GM23248 (cell line): ENCODE results near the gene TRERF1. TPM values are rescaled to one million over a fixed set of nuclear protein-coding genes. Genes with fewer than 3 reads are reported as not detected.

ENCODE experiments used
- DNase-seq: peaks from one replicate; pipeline ENCODE4 v3.0.0-alpha.2; 2015
- H2AFZ ChIP-seq: fragments of 200-600 bp; sonication (generic); 2 replicates; pipeline ENCODE4 v1.6.1; 2016; ENCODE audit warnings: antibody characterized with exemption
- H3F3A ChIP-seq: fragments of 200-600 bp; sonication (generic); 2 replicates; pipeline ENCODE4 v1.6.1; 2016; ENCODE audit warnings: mild to moderate bottlenecking, antibody characterized with exemption, mixed run types; ENCODE audit not compliant: insufficient read depth
- H3K27ac ChIP-seq: fragments of 200-600 bp; sonication (generic); 2 replicates; pipeline ENCODE4 v1.5.1; 2016; ENCODE audit warnings: mild to moderate bottlenecking
- H3K27me3 ChIP-seq: fragments of 200-600 bp; sonication (generic); replicated peaks from 2 replicates; pipeline ENCODE4 v1.6.1; 2016; ENCODE audit warnings: mild to moderate bottlenecking; ENCODE audit not compliant: insufficient read depth
- H3K36me3 ChIP-seq: fragments of 200-600 bp; sonication (generic); 2 replicates; pipeline ENCODE4 v1.6.1; 2016; ENCODE audit warnings: low read depth, mild to moderate bottlenecking
- H3K4me1 ChIP-seq: fragments of 200-600 bp; sonication (generic); 2 replicates; pipeline ENCODE4 v1.6.1; 2016; ENCODE audit warnings: mild to moderate bottlenecking; ENCODE audit not compliant: insufficient read depth
- H3K4me2 ChIP-seq: fragments of 200-600 bp; sonication (generic); one replicate; pipeline ENCODE4 v1.6.1; 2016; ENCODE audit warnings: mild to moderate bottlenecking; ENCODE audit not compliant: unreplicated experiment
- H3K4me3 ChIP-seq: fragments of 200-600 bp; sonication (generic); 2 replicates; pipeline ENCODE4 v1.5.1; 2016; ENCODE audit warnings: mild to moderate bottlenecking
- H3K79me2 ChIP-seq: fragments of 200-600 bp; sonication (generic); 2 replicates; pipeline ENCODE4 v1.6.1; 2016; ENCODE audit warnings: mild to moderate bottlenecking; ENCODE audit not compliant: insufficient read depth
- H3K9ac ChIP-seq: fragments of 200-600 bp; sonication (generic); 2 replicates; pipeline ENCODE4 v1.6.1; 2016; ENCODE audit warnings: mild to moderate bottlenecking
- H3K9me2 ChIP-seq: fragments of 200-600 bp; sonication (generic); 2 replicates; pipeline ENCODE4 v1.6.1; 2016; ENCODE audit warnings: mixed run types, mild to moderate bottlenecking, moderate library complexity; ENCODE audit not compliant: insufficient read depth
- H3K9me3 ChIP-seq: fragments of 200-600 bp; sonication (generic); one replicate; pipeline ENCODE4 v1.6.1; 2017; ENCODE audit warnings: low read depth
- H4K20me1 ChIP-seq: fragments of 200-600 bp; sonication (generic); 2 replicates; pipeline ENCODE4 v1.6.0; 2016; ENCODE audit not compliant: insufficient read depth
- EZH2 ChIP-seq: fragments of 200-600 bp; sonication (generic); IDR thresholded peaks from 2 replicates; pipeline ENCODE4 v1.6.1; 2018; ENCODE audit warnings: antibody characterized with exemption, mild to moderate bottlenecking; ENCODE audit not compliant: insufficient read depth, poor library complexity, severe bottlenecking
- EZH2phosphoT487 ChIP-seq: fragments of 200-600 bp; sonication (generic); IDR thresholded peaks from 2 replicates; pipeline ENCODE4 v1.6.1; 2018; ENCODE audit warnings: antibody characterized with exemption, moderate library complexity, mild to moderate bottlenecking, low read depth; ENCODE audit not compliant: insufficient read depth
- WGBS, 2 experiments: methylation state at CpG; one replicate each; pipeline ENCODE4 v1.1.6; 2015 to 2017; ENCODE audit warnings: low lambda C conversion rate in 2 of 2, low coverage in 1 of 2; ENCODE audit errors: missing lambda C conversion rate in 2 of 2; 5-methylcytosine and 5-hydroxymethylcytosine counted together
- in situ Hi-C: fragments of 300-500 bp; cut with MboI; formaldehyde crosslinking; loops from 2 replicates; pipeline ENCODE4 v1.15.0; 2020
- polyA plus RNA-seq: library from polyadenylated mRNA; unstranded; fragments of >200 nt; fragmentation: Nextera tagmentation; extraction: Ambion mirVana; gene quantifications from 2 replicates; pipeline ENCODE4 v1.2.1, GENCODE V29; 2016
- total RNA-seq: library from RNA; depleted of rRNA; stranded (reverse); fragments of >200 nt; shearing (Covaris generic); gene quantifications from 2 replicates; pipeline ENCODE4 v1.2.3, GENCODE V29; 2014; rRNA removed

TRERF1 gene
- total and polyA plus RNA-seq, 2 experiments from 2014 or later = 2.7 to 3.1 TPM

DNA sequence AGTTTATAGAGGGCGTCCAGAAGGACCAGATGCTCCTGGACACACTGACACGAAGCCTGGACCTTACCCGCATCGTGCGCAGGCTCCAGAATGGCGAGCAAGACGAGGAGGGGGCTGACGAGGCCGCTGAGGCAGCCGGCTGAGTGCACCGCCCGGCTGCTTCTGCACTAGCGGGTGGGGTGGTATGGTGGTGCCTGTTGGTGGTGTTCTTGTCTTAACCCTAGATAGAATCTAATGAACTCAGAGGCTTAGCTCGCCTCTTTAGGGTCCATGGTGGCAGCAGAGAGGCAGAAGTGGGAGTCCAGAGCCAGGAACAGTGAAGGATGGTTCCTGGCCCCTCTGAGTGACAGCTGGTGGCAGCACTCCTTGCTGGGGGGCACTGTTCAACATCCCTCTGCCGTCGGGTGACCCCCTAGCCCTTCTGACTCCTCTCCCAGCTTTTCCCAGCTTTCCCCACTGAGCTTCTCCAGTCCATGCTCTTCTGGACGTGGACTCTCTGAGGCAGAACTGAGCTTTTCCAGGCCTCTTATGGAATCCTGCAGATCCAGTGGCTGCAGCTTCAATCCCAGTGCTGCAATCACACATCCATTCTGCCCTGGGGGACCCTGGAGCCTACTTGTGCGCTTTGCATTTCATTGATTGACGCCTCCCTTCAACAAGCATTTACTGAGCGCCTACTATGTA is 272.3 kb downstream of the TRERF1 start:
- Histone ChIP-seq H2AFZ (no peak overlapping the region), H3K9ac (no peak overlapping the region), H3K9me2 (no peaks in the 10 kb centered on the region), H3K9me3 (no peaks in the 10 kb centered on the region), H3F3A (no peaks in the 10 kb centered on the region), H3K4me2 (no peak overlapping the region), H3K79me2 (no peaks in the 10 kb centered on the region), H3K27me3 (no peaks in the 10 kb centered on the region), H4K20me1 (no peaks in the 10 kb centered on the region), H3K4me1 (no peaks in the 10 kb centered on the region), H3K36me3 (no peaks in the 10 kb centered on the region), H3K4me3 (no peak overlapping the region), H3K27ac (no peak overlapping the region)
- no peak for DNase-seq
- in situ Hi-C loops = no loop called here
- WGBS, 2 experiments = 90 to 94% methylated on average over 18 to 20 of the region's 20 CpGs
- TF ChIP-seq EZH2phosphoT487 (no peak), EZH2 (no peak)

DNA sequence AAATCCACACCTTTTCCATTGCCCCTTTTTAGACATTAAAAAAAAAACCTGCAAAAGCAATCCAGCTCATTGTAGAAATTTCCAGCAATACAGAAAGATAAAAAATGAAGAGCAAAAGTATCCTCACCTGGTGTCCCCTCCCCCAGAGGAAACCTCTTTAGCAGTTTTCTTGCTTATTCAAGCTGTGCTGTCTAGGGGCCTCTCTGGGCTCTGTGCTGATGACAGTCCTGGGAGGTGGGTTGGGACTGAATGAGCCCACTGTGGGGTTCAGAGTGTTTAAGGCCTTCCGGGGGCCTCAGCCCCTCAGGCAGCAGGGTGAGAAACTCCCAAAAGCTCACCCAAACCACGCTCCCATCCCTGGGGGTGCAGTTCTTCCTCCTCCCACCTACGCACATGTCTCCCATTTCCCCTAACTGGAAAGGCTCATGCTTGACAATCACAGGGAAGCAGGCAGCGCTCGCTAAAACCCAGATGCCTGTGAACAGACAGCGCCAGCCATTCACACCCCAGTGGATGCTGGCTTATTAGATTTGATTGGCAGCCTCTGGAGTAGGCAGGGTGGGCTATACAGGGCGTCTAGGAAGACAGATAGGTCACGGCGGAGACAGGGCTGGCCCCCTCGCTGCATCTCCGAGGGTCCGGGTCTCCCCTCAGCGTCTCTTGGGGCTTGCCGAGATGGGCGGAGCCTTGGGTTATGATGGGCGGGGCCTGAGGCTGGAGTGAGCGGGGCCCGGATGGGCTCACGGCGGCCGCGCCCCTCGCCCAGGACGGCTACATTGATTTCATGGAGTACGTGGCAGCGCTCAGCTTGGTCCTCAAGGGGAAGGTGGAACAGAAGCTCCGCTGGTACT is 274.0 kb downstream of the TRERF1 start:
- no peak overlapping the region for H3K27ac ChIP-seq
- TF ChIP-seq EZH2 = no peak
- TF ChIP-seq EZH2phosphoT487 = no peak
- H3K4me1 ChIP-seq = no peaks in the 10 kb centered on the region
- no peaks in the 10 kb centered on the region for H3K9me2 ChIP-seq
- no peaks in the 10 kb centered on the region for H3F3A ChIP-seq
- no peak overlapping the region for H2AFZ ChIP-seq
- no peaks in the 10 kb centered on the region for H3K79me2 ChIP-seq
- no peaks in the 10 kb centered on the region for H4K20me1 ChIP-seq
- no peaks in the 10 kb centered on the region for H3K36me3 ChIP-seq
- WGBS, 2 experiments = 23 to 26% methylated on average over 25 to 27 of the region's 27 CpGs
- DNase-seq = no peak
- H3K9me3 ChIP-seq = no peaks in the 10 kb centered on the region
- H3K4me2 ChIP-seq = no peak overlapping the region
- H3K27me3 ChIP-seq = no peaks in the 10 kb centered on the region
- H3K4me3 ChIP-seq = no peak overlapping the region
- in situ Hi-C loops = no loop called here
- no peak overlapping the region for H3K9ac ChIP-seq

DNA sequence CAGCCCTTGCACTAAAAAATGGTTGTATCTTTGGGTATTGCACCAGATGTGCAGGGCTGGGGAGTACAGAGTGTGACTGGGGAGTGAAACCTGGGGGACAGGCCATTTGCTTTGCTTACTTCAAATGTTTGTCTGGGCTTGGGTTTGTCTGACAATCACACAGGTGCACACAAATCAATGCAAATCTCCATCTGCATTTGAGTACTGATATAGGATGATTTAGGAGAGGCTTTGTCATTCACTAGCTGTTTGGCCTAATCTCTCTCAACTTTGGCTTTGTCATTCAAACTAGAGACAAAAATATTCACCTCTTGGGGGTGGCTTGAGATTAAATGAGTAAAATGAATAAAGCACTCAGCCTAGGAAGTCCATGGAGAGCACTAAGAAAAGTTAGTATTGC is 274.7 kb downstream of the TRERF1 start:
- H3K4me3 ChIP-seq = no peak overlapping the region
- in situ Hi-C loops = no loop called here
- no peak for DNase-seq
- TF ChIP-seq EZH2 = no peak
- TF ChIP-seq EZH2phosphoT487 = no peak
- no peaks in the 10 kb centered on the region for H3K36me3 ChIP-seq
- H3K9ac ChIP-seq = no peak overlapping the region
- no peaks in the 10 kb centered on the region for H3K4me1 ChIP-seq
- no peaks in the 10 kb centered on the region for H4K20me1 ChIP-seq
- H3K9me2 ChIP-seq = no peaks in the 10 kb centered on the region
- H3F3A ChIP-seq = no peaks in the 10 kb centered on the region
- H3K27me3 ChIP-seq = no peaks in the 10 kb centered on the region
- no peaks in the 10 kb centered on the region for H3K9me3 ChIP-seq
- no peak overlapping the region for H2AFZ ChIP-seq
- no peak overlapping the region for H3K27ac ChIP-seq
- H3K4me2 ChIP-seq = no peak overlapping the region
- no peaks in the 10 kb centered on the region for H3K79me2 ChIP-seq

DNA sequence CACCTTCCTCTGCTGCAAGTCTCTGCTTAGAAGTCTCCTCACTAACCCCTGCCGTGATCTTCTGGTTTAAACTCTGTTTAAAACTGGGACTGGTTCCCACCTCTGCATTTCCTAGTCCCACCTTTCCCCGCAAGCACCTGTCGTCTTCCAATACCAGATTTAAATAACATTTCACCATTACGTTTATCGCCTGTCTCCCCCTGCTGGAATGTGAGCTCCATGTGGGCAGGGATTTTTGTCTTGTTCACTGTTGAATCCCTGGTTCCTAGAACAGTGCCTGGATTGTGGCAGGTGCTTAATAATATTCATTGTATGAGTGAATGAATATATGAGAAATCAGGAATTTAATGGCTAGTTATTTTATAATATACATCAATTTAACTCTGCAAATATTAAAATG is 275.9 kb downstream of the TRERF1 start:
- no peaks in the 10 kb centered on the region for H3K27me3 ChIP-seq
- H3K9ac ChIP-seq = no peak overlapping the region
- TF ChIP-seq EZH2phosphoT487 (no peak), EZH2 (no peak)
- H3K9me3 ChIP-seq = no peaks in the 10 kb centered on the region
- H3K79me2 ChIP-seq = no peaks in the 10 kb centered on the region
- H4K20me1 ChIP-seq = no peaks in the 10 kb centered on the region
- H3K4me2 ChIP-seq = no peak overlapping the region
- no peak overlapping the region for H3K27ac ChIP-seq
- H3K9me2 ChIP-seq = no peaks in the 10 kb centered on the region
- 79 to 88% methylated on average over 5 of the region's 5 CpGs for WGBS, 2 experiments
- peak; percentile 10 for DNase-seq
- H3F3A ChIP-seq = no peaks in the 10 kb centered on the region
- H3K36me3 ChIP-seq = no peaks in the 10 kb centered on the region
- no peak overlapping the region for H2AFZ ChIP-seq
- H3K4me3 ChIP-seq = no peak overlapping the region
- no peaks in the 10 kb centered on the region for H3K4me1 ChIP-seq
- in situ Hi-C loops = no loop called here

Other genes starting within 250 kb of the TRERF1 start
- 79.8 and 82.1 TPM in 2 replicates for gene MRPS10, start 234.1 kb downstream of the TRERF1 start, total RNA-seq
- gene MRPS10, start 234.1 kb downstream of the TRERF1 start, polyA plus RNA-seq = 60.6 and 65.1 TPM in 2 replicates
- gene UBR2, start 112.1 kb upstream of the TRERF1 start, total RNA-seq = 23.3 and 24.8 TPM in 2 replicates
- 8.0 and 8.5 TPM in 2 replicates for gene UBR2, start 112.1 kb upstream of the TRERF1 start, polyA plus RNA-seq